Activated CD4-positive, alpha-beta T cell treated with anti-CD3 and anti-CD28 coated beads, Interleukin-2, amount 50 U/mL, for 1 hour (primary cell): ENCODE data around the gene MAML2.
A peak's percentile ranks its signal among the peaks of the same experiment; 100 is the strongest.

Experiments used
- DNase-seq: peaks from one replicate; pipeline ENCODE4 v3.0.0-alpha.2; 2020

Gene MAML2

GRCh38 chr11:96265220-96265737 is 77.7 kb downstream of the MAML2 start:
- DNase-seq = no peak

- no peak for DNase-seq
Observed at GRCh38 chr11:96264364-96264763, 78.6 kb downstream of the MAML2 start.

- DNase-seq = no peak
Observed at GRCh38 chr11:96263238-96263763, 79.7 kb downstream of the MAML2 start.

GRCh38 chr11:96260532-96260931 is 82.5 kb downstream of the MAML2 start:
- DNase-seq = no peak

GRCh38 chr11:96260067-96260511 is 82.9 kb downstream of the MAML2 start:
- DNase-seq = no peak

GRCh38 chr11:96259134-96259830 is 83.7 kb downstream of the MAML2 start:
- no peak for DNase-seq

GRCh38 chr11:96257972-96258934 is 84.7 kb downstream of the MAML2 start:
- peak; percentile 30 for DNase-seq

GRCh38 chr11:96257036-96257435 is 86.0 kb downstream of the MAML2 start:
- no peak for DNase-seq

GRCh38 chr11:96256215-96257011 is 86.6 kb downstream of the MAML2 start:
- no peak for DNase-seq

- DNase-seq = no peak
Observed at GRCh38 chr11:96254854-96255253, 88.1 kb downstream of the MAML2 start.

GRCh38 chr11:96254087-96254486 is 88.9 kb downstream of the MAML2 start:
- no peak for DNase-seq

GRCh38 chr11:96246718-96247552 is 96.1 kb downstream of the MAML2 start:
- no peak for DNase-seq

- peak; percentile 68 for DNase-seq
Observed at GRCh38 chr11:96242971-96243647, 99.9 kb downstream of the MAML2 start.

- DNase-seq = no peak
Observed at GRCh38 chr11:96242191-96242847, 100.7 kb downstream of the MAML2 start.

- no peak for DNase-seq
Observed at GRCh38 chr11:96241331-96241841, 101.6 kb downstream of the MAML2 start.

GRCh38 chr11:96238563-96239135 is 104.3 kb downstream of the MAML2 start:
- DNase-seq = no peak

GRCh38 chr11:96237766-96238266 is 105.2 kb downstream of the MAML2 start:
- no peak for DNase-seq

- DNase-seq = no peak
Observed at GRCh38 chr11:96235751-96236150, 107.2 kb downstream of the MAML2 start.

GRCh38 chr11:96234866-96235441 is 108.0 kb downstream of the MAML2 start:
- DNase-seq = no peak
